GM18868 (cell line): ENCODE data around the gene PSG5.
"Not testable (repeated sequence)": the region's sequence is repeated elsewhere in the genome, so short reads cannot be mapped to it uniquely, and the experiment has no call there.

Experiments used
- ATAC-seq: cut with Tn5 transposase; IDR thresholded peaks from one replicate; pipeline ENCODE4 v1.9.1; 2021; ENCODE audit warnings: mild to moderate bottlenecking, moderate library complexity; ENCODE audit not compliant: unreplicated experiment

PSG5 gene

GRCh38 chr19:43186311-43186935, at the start of gene PSG5:
TSS of gene PSG5 (minus strand) at chr19:43186536. CDS start at chr19:43186405, 131 bp downstream.
- ATAC-seq: not testable (repeated sequence)

GRCh38 chr19:43235686-43236085, 49.4 kb upstream of the PSG5 start:
- ATAC-seq: not testable (repeated sequence)

- ATAC-seq: no peak
These were observed 43.0 kb upstream of the PSG5 start for GRCh38 chr19:43229315-43229714.

- ATAC-seq: not testable (repeated sequence)
These were observed 42.4 kb upstream of the PSG5 start for GRCh38 chr19:43228730-43229129.

- ATAC-seq: not testable (repeated sequence)
These were observed 40.6 kb upstream of the PSG5 start for GRCh38 chr19:43226986-43227385.

GRCh38 chr19:43224855-43225253, 38.5 kb upstream of the PSG5 start:
- ATAC-seq: no peak

GRCh38 chr19:43224201-43224854, 38.0 kb upstream of the PSG5 start:
- ATAC-seq: not testable (repeated sequence)

GRCh38 chr19:43221891-43222290, 35.6 kb upstream of the PSG5 start:
- not testable (repeated sequence) for ATAC-seq

- not testable (repeated sequence) for ATAC-seq
These were observed 32.8 kb upstream of the PSG5 start for GRCh38 chr19:43219136-43219535.

- not testable (repeated sequence) for ATAC-seq
These were observed 29.5 kb upstream of the PSG5 start for GRCh38 chr19:43215881-43216280.

- ATAC-seq: no peak
These were observed 21.7 kb upstream of the PSG5 start for GRCh38 chr19:43207991-43208390.

- ATAC-seq: not testable (repeated sequence)
These were observed 20.8 kb upstream of the PSG5 start for GRCh38 chr19:43207174-43207573.

GRCh38 chr19:43205471-43206105, 19.3 kb upstream of the PSG5 start, which contains the start of gene PSG4:
TSS of gene PSG4 (minus strand) at chr19:43205638. CDS start at chr19:43205536, 102 bp downstream.
- ATAC-seq: not testable (repeated sequence)

- not testable (repeated sequence) for ATAC-seq
These were observed 17.3 kb upstream of the PSG5 start for GRCh38 chr19:43203611-43204010.

- ATAC-seq: not testable (repeated sequence)
These were observed 15.6 kb upstream of the PSG5 start for GRCh38 chr19:43201891-43202290.

GRCh38 chr19:43201337-43201801, 15.0 kb upstream of the PSG5 start:
- not testable (repeated sequence) for ATAC-seq

GRCh38 chr19:43198686-43199419, 12.5 kb upstream of the PSG5 start:
- not testable (repeated sequence) for ATAC-seq

GRCh38 chr19:43197666-43198397, 11.5 kb upstream of the PSG5 start:
- ATAC-seq: not testable (repeated sequence)

- ATAC-seq: not testable (repeated sequence)
These were observed 8.1 kb upstream of the PSG5 start for GRCh38 chr19:43194397-43194796.
